ENCODE results near the gene LRRC8C. TPM values are rescaled to one million over a fixed set of nuclear protein-coding genes. Genes with fewer than 3 reads are reported as not detected.

LRRC8C gene
- total and polyA plus RNA-seq, 2 of the 8 experiments (the other 6 are each of a cell fraction or from before 2014, with no cell fraction given) = 1.1 to 2.1 TPM

GRCh38 chr1:89660224-89661061 lies 27.5 kb downstream of the LRRC8C start (continued):
- TF ChIP-seq CHD2 (IDR thresholded peaks at IDR 0.05; ENCODE audit: low read length) (no peak), ATF2 (IDR thresholded peaks at IDR 0.05; ENCODE audit: low read length) (no peak), ZNF274 (IDR thresholded peaks at IDR 0.05; ENCODE audit: borderline replicate concordance, extremely low read depth, low read length) (no peak), BACH1 (IDR thresholded peaks at IDR 0.05; ENCODE audit: low read length) (no peak)

All from H1 (cell line).